Aorta (tissue), 5 donors: ENCODE measurements around the gene IQCB1. TPM values are rescaled to one million over a fixed set of nuclear protein-coding genes. Genes with fewer than 3 reads are reported as not detected.
A peak's percentile ranks its signal among the peaks of the same experiment; 100 is the strongest.
"Not testable (repeated sequence)": the region's sequence is repeated elsewhere in the genome, so short reads cannot be mapped to it uniquely, and the experiment has no call there.

Source experiments
- ATAC-seq: fragments of 200-7000 bp; cut with Tn5 transposase; one replicate; pipeline ENCODE4 v1.9.1; 2022; ENCODE audit warnings: moderate library complexity; ENCODE audit not compliant: low FRiP score
- DNase-seq, 2 donors: peaks; one replicate each; pipeline ENCODE4 v3.0.0-alpha.2; 2020
- H3K27ac ChIP-seq, 2 donors: one replicate each; pipeline ENCODE4 v1.5.1; 2013; ENCODE audit warnings: low read length in 2 of 2, mild to moderate bottlenecking in 2 of 2, moderate library complexity in 2 of 2, control low read depth in 1 of 2, inconsistent platforms in 1 of 2, low read depth in 1 of 2
- H3K27me3 ChIP-seq, 2 donors: one replicate each; pipeline ENCODE4 v1.6.1; 2013; ENCODE audit warnings: control low read depth in 1 of 2, low read length in 1 of 2, mild to moderate bottlenecking in 1 of 2, moderate library complexity in 1 of 2; ENCODE audit not compliant: insufficient read depth in 2 of 2, control insufficient read depth in 1 of 2
- H3K36me3 ChIP-seq, 2 donors: one replicate each; pipeline ENCODE4 v1.6.1; 2013; ENCODE audit warnings: control low read depth in 1 of 2, low read length in 1 of 2, mild to moderate bottlenecking in 1 of 2; ENCODE audit not compliant: insufficient read depth in 2 of 2, control insufficient read depth in 1 of 2
- H3K4me1 ChIP-seq, 2 donors: one replicate each; pipeline ENCODE4 v1.6.1; 2013; ENCODE audit warnings: low read length in 2 of 2, control low read depth in 1 of 2, mild to moderate bottlenecking in 1 of 2, moderate library complexity in 1 of 2; ENCODE audit not compliant: insufficient read depth in 2 of 2, control insufficient read depth in 1 of 2
- H3K4me3 ChIP-seq, 2 donors: one replicate each; pipeline ENCODE4 v1.5.1; 2013; ENCODE audit warnings: low read length in 2 of 2, control low read depth in 1 of 2, mild to moderate bottlenecking in 1 of 2
- H3K9me3 ChIP-seq: one replicate; pipeline ENCODE4 v1.6.1; 2013; ENCODE audit warnings: mild to moderate bottlenecking, low read length; ENCODE audit not compliant: control insufficient read depth
- WGBS, 2 donors: extraction: QIAGEN DNeasy Blood & Tissue Kit; methylation state at CpG; one replicate each; pipeline ENCODE4 v1.1.7; 2013; 5-methylcytosine and 5-hydroxymethylcytosine counted together
- intact Hi-C, 2 donors: fragments of 100-400 bp; cut with DNase I; formaldehyde crosslinking; loops; one replicate each; pipeline versions ENCODE4 v1.14.2 to v1.15.0; 2022
- long read RNA-seq, 2 donors: library from polyadenylated mRNA; unstranded; transcript quantifications; one replicate each; pipeline ENCODE4 v2.0.0, GENCODE V29; 2020 to 2021
- polyA plus RNA-seq, 2 donors: library from polyadenylated mRNA; stranded (reverse); fragments of 200-250 nt; gene quantifications; one replicate each; pipeline ENCODE4 v1.2.3, GENCODE V29; 2013
- total RNA-seq, 2 donors: library from RNA; stranded (reverse); fragmentation: NEBNext Ultra II Directional; extraction: Animal tissue kit (Norgen Biotek cat#: 25700); gene quantifications; one replicate each; pipeline ENCODE4 v1.2.1, GENCODE V29; 2021
- donor health status: healthy with polysubstance abuse.
- donor health status: Bipolar disorder and iron deficiency.
- donor health status: DM: no; HTN: no; CAD: no.
- donor health status: DM: no; HTN: no; CAD: no.
- donor health status: DM: yes; HTN: yes; CAD: no.

IQCB1 gene, protein sequence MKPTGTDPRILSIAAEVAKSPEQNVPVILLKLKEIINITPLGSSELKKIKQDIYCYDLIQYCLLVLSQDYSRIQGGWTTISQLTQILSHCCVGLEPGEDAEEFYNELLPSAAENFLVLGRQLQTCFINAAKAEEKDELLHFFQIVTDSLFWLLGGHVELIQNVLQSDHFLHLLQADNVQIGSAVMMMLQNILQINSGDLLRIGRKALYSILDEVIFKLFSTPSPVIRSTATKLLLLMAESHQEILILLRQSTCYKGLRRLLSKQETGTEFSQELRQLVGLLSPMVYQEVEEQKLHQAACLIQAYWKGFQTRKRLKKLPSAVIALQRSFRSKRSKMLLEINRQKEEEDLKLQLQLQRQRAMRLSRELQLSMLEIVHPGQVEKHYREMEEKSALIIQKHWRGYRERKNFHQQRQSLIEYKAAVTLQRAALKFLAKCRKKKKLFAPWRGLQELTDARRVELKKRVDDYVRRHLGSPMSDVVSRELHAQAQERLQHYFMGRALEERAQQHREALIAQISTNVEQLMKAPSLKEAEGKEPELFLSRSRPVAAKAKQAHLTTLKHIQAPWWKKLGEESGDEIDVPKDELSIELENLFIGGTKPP
- total RNA-seq (10 to 100 TPM; 17.5 to 20.4 TPM), polyA plus RNA-seq (10 to 100 TPM; 10.9 to 13.7 TPM)
- long read RNA-seq, donor 1, transcript IQCB1-201 (15 exons, 2,594 nt): major isoform, 13 of 30 reads
- long read RNA-seq, donor 1, partial matches to known transcripts: 2 of 30 reads
- long read RNA-seq, donor 1, other reads (novel, unspliced or antisense): 11 of 30 reads
- long read RNA-seq, donor 2, partial matches to known transcripts: 0 of 2 reads
- long read RNA-seq, donor 2, other reads (novel, unspliced or antisense): 2 of 2 reads

DNA sequence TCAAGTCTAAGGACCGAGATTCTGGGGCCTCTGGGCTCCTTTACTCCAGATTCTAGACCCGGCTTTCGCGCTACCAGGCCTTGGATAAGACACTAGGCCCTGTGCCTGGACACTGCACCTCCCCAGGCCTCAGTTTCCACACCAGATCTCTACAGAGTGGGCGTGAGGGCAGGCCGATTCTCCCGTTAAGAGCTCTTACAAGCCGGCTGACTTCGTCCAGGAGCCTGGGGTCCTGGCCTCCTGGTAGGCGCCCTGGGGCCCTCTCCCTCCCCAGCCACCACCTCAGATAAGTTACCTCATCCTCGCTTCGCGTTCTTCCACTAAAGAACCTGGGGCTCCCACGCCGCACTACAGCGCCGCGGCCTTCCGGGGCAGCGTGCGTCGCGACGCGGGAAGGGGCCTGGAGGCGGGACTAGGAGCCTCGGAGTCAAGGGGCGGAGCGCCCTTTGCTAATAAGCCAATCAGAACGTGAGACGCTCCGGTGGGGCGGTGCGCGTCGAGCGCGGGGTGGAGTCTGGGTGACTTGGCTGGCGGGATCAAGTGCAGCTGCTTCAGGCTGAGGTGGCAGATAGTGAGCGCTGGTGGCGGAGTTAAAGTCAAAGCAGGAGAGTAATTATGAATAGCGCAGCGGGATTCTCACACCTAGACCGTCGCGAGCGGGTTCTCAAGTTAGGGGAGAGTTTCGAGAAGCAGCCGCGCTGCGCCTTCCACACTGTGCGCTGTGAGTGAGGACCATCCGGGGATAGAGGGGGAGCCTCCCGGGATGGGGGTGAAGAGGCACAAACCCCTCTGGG lies at the start of gene IQCB1, which contains the start of gene EAF2:
IQCB1 (minus strand) TSS at position 390 of the 794 bp plus-strand sequence. CDS start 6,100 bp downstream, outside the sequence.
EAF2 (plus strand) TSS at position 539 of the 794 bp plus-strand sequence; CDS start at position 616, 77 bp downstream.
- intact Hi-C loops: loop anchor here in 1 of 2 donors (2.0 kb wide), 1 partner anchor 84 kb away; no protein-coding TSS in a partner anchor
- WGBS, 2 donors: 0% methylated on average over 54 of the region's 54 CpGs
- DNase-seq (peak; percentile 98), ATAC-seq (peak; percentile 100)
- Histone ChIP-seq H3K4me1 (no peaks in the 10 kb centered on the region), H3K36me3 (peaks cover 0 to 2% of the 10 kb centered on the region in 2 donors), H3K27ac (peak within 1 kb of the TSS in 1 of 2 donors; percentile 30), H3K27me3 (no peaks in the 10 kb centered on the region), H3K9me3 (no peaks in the 10 kb centered on the region), H3K4me3 (peak within 1 kb of the TSS; percentile 64 to 85)

DNA sequence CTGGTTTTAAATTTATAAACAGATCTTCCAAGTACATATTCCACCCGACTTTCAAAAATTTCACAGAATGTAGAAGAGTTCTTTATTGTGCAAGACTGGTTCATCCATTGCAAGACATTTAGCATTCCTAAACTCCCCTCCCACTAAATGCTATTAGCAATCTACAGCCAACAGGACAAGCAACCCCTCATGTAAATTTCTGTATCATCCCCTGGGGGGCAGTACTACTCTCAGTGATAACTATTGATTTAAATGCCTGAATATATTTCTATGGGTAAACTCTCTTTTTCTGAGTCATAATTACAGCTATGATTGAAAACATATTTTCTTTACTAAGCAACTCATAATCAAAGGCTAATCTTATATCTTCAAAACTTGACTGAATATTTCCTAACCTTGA lies 48.6 kb upstream of the IQCB1 start:
- Histone ChIP-seq H3K27ac (no peak overlapping the region), H3K27me3 (no peaks in the 10 kb centered on the region), H3K9me3 (no peaks in the 10 kb centered on the region), H3K4me3 (no peak overlapping the region), H3K4me1 (no peaks in the 10 kb centered on the region), H3K36me3 (no peaks in the 10 kb centered on the region)
- DNase-seq (no peak), ATAC-seq (no peak)
- WGBS, 2 donors: 21 to 33% methylated on average over 1 of the region's 1 CpG
- intact Hi-C loops: no loop called here

DNA sequence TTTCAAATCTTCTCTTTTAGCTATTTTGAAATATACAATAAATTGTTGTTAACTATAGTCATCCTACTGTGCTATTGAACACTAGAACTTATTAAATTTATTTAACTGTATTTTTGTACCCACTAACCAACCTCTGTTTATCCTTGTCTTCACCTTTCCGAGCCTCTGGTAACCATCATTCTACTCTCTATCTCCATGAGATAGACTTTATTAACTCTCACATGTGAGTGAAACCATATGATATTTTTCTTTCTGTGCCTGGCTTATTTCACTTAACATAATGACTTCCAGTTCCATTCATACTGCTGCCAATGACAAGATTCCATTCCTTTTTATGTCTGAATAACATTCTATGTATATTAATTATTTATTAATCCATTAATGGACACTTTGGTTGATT lies 43.6 kb upstream of the IQCB1 start:
- intact Hi-C loops: no loop called here
- Histone ChIP-seq H3K27ac (no peak overlapping the region), H3K4me1 (no peaks in the 10 kb centered on the region), H3K36me3 (no peaks in the 10 kb centered on the region), H3K9me3 (no peaks in the 10 kb centered on the region), H3K27me3 (no peaks in the 10 kb centered on the region), H3K4me3 (no peak overlapping the region)
- no peak for ATAC-seq
- DNase-seq: no peak
- WGBS, 2 donors: 31 to 40% methylated on average over 1 of the region's 1 CpG

DNA sequence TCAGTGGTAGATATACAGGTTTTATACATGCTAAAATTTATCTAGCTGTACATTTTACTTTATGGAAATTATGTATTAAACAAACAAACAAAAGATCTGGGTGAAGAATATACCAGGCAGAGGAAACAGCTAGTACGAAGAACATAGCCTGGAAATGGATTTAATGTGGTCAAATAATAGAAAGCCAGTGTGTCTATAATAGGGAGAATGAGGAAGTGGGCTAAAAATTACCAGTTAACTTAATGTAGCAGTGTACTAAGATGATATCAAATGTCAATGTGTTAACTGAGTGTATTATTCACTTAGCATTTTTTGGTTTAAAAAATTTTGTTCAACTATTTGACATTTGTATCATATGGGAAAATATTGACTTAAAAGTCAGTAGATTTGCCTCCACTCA lies 36.6 kb upstream of the IQCB1 start:
- Histone ChIP-seq H3K27me3 (no peaks in the 10 kb centered on the region), H3K4me3 (no peak overlapping the region), H3K9me3 (no peaks in the 10 kb centered on the region), H3K36me3 (no peaks in the 10 kb centered on the region), H3K4me1 (no peaks in the 10 kb centered on the region), H3K27ac (no peak overlapping the region)
- intact Hi-C loops: no loop called here
- 72 to 84% methylated on average over 1 of the region's 1 CpG for WGBS, 2 donors
- no peak for ATAC-seq
- DNase-seq: no peak

DNA sequence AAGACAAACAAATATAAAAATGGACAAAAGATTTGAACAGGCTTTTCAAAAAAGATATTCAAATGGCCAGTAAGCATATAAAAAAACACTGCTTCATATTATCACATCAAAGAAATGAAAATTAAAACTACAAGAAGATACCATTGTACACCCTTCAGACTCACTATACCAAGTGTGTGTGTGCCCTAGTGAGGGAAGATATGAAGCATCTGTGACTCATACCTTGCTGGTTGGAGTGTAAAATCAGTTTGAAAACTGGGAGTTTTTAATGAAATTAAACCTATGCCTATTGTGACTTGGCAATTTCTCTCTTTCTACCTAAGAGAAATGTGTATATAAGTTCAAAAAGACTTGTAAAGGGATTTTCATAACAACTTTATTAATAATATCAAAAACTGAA lies 35.9 kb upstream of the IQCB1 start:
- Histone ChIP-seq H3K4me1 (no peaks in the 10 kb centered on the region), H3K27me3 (no peaks in the 10 kb centered on the region), H3K4me3 (no peak overlapping the region), H3K27ac (no peak overlapping the region), H3K36me3 (no peaks in the 10 kb centered on the region), H3K9me3 (no peaks in the 10 kb centered on the region)
- intact Hi-C loops: no loop called here
- DNase-seq (no peak), ATAC-seq (no peak)

DNA sequence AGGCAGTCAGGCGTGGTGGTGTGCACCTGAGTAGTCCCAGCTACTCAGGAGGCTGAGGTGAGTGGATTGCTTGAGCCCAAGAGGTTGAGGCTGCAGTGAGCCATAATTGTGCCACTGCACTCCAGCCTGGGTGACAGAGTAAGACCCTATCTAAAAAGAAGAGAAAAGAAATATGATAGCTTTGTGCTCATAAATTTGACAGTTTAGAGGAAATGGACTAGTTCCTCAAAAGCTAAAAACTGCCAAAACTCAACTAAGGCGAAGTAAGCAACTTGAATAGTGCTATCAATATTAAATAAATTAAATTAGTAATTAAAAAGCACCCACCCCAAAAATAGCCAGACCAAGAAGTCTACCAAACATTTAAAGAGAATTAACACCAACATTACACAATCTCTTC lies 34.9 kb upstream of the IQCB1 start:
- Histone ChIP-seq H3K36me3 (no peaks in the 10 kb centered on the region), H3K27me3 (no peaks in the 10 kb centered on the region), H3K27ac (no peak overlapping the region), H3K4me1 (no peaks in the 10 kb centered on the region), H3K9me3 (no peaks in the 10 kb centered on the region), H3K4me3 (no peak overlapping the region)
- ATAC-seq (no peak), DNase-seq (no peak)
- 88 to 89% methylated on average over 2 of the region's 2 CpGs for WGBS, 2 donors
- intact Hi-C loops: no loop called here

DNA sequence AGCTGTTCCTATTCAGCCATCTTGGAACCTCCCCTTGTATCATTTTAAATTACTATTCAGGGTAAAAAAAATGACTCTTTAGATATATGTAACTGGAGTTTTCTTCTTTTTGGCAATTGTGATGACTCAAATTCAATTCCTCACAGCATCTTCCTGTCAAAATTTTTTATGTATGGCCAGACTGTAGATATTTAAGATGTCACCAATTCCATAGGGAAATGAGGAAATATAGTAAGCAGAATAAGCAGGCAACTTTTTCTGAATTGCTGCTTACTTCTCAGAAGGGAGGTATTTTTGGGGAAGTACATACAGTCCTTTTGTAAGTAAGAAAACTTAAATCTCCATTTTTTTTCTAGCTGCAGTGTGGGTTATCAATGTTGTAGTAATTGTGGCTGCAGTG lies 28.9 kb upstream of the IQCB1 start:
- H3K4me1 ChIP-seq: no peaks in the 10 kb centered on the region
- no peaks in the 10 kb centered on the region for H3K27me3 ChIP-seq
- intact Hi-C loops: no loop called here
- no peaks in the 10 kb centered on the region for H3K36me3 ChIP-seq
- H3K9me3 ChIP-seq: no peaks in the 10 kb centered on the region
- H3K27ac ChIP-seq: no peak overlapping the region
- DNase-seq (no peak), ATAC-seq (no peak)
- no peak overlapping the region for H3K4me3 ChIP-seq

DNA sequence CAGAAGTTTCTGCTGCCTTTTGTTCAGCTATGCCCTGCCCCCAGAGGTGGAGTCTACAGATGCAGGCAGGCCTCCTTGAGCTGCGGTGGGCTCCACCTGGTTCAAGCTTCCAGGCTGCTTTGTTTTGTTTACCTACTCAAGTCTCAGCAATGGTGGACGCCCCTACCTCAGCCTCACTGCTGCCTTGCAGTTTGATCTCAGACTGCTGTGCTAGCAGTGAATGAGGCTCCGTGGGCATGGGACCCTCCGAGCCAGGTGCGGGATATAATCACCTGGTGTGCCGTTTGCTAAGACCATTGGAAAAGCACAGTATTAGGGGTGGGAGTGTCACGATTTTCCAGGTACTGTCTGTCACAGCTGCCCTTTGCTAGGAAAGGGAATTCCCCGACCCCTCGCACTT lies 28.4 kb upstream of the IQCB1 start:
- not testable (repeated sequence) for ATAC-seq

More for the DNA sequence above, 28.4 kb upstream of the IQCB1 start:
- H3K4me1 ChIP-seq, H3K27ac ChIP-seq, intact Hi-C loops, H3K4me3 ChIP-seq, H3K36me3 ChIP-seq, H3K9me3 ChIP-seq, DNase-seq, H3K27me3 ChIP-seq: not testable (repeated sequence)
- WGBS, 2 donors: 95 to 96% methylated on average over 9 of the region's 9 CpGs
